Tibial nerve (tissue), 4 donors: Measurements from ENCODE around the gene CDC14B.

Experiments
- CTCF ChIP-seq, 5 experiments: fragments of 200-600 bp in 3 of 5; fragments of 450-650 bp in 2 of 5; sonication (generic) in 3 of 5; IDR thresholded peaks; one replicate each; pipeline ENCODE4 v1.5.1; 2016 to 2019; ENCODE audit warnings: antibody characterized with exemption in 5 of 5, mild to moderate bottlenecking in 3 of 5, moderate library complexity in 2 of 5
- EP300 ChIP-seq, 2 donors: sonication (generic); formaldehyde crosslinking; IDR thresholded peaks; one replicate each; pipeline ENCODE4 v1.6.1; 2017; ENCODE audit warnings: antibody characterized with exemption in 2 of 2, mild to moderate bottlenecking in 1 of 2
- POLR2A ChIP-seq, 2 donors: fragments of 450-650 bp; IDR thresholded peaks; one replicate each; pipeline ENCODE4 v1.6.1; 2017; ENCODE audit warnings: antibody characterized with exemption in 2 of 2, mild to moderate bottlenecking in 2 of 2, moderate library complexity in 2 of 2

- TF ChIP-seq EP300 (IDR thresholded peaks at IDR 0.05), result no peak
- TF ChIP-seq CTCF (IDR thresholded peaks at IDR 0.05), result no peak
- no peak for TF ChIP-seq POLR2A (IDR thresholded peaks at IDR 0.05)
Measured at GRCh38 chr9:96462541-96462940, 157.1 kb downstream of the CDC14B start.
